ENCODE measurements around the gene DNAH6. TPM values are rescaled to one million over a fixed set of nuclear protein-coding genes. Genes with fewer than 3 reads are reported as not detected.

Gene DNAH6
- polyA plus RNA-seq, 2 of the 4 experiments (the other 2 are of a cell fraction) = 0.13 to 0.32 TPM

DNA sequence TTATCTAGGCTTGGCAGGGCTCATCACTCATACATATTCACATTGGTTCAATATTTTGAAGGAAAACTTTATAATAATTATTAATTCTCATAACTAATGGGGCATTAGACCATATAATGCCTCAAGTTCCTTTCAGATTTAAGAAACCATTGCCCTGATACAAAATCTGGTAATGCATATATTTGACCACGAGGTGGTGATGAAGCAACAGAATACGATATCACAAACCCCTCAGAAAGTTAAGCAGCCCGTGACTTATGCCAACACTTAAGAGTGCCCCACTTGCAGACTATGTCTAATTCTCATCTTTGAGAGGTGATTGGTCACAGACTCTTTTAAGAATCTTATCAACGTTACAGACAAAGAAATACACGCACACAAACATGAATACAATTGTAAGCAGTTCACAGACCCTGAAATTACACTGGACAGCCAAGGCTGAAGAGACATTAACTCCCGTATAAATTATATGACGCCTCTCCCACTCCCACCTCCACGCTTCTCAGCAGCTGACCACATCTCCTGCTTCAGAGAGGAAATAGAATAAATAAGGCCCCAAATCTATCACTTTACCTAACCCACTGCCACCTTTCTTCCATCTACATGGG lies 20.7 kb upstream of the DNAH6 start (continued):
- TF ChIP-seq, protein P1, sequence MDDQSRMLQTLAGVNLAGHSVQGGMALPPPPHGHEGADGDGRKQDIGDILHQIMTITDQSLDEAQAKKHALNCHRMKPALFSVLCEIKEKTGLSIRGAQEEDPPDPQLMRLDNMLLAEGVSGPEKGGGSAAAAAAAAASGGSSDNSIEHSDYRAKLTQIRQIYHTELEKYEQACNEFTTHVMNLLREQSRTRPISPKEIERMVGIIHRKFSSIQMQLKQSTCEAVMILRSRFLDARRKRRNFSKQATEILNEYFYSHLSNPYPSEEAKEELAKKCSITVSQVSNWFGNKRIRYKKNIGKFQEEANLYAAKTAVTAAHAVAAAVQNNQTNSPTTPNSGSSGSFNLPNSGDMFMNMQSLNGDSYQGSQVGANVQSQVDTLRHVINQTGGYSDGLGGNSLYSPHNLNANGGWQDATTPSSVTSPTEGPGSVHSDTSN (IDR thresholded peaks at IDR 0.05) = no peak
- TF ChIP-seq MAFK (IDR thresholded peaks at IDR 0.05; ENCODE audit: partially characterized antibody) (no peak), CBX2 (IDR thresholded peaks at IDR 0.05; ENCODE audit: borderline replicate concordance, low read depth) (no peak), ZC3H11A (IDR thresholded peaks at IDR 0.05) (no peak), NFE2L2 (conservative IDR thresholded peaks at IDR 0.05; ENCODE audit: low read length) (no peak), CEBPB (IDR thresholded peaks at IDR 0.05) (no peak), PHF8 (IDR thresholded peaks at IDR 0.05; ENCODE audit: borderline replicate concordance, low read depth) (no peak), TP53 (CRISPR knock-in tag; IDR thresholded peaks at IDR 0.05) (no peak), POLR2AphosphoS2 (conservative IDR thresholded peaks at IDR 0.05; ENCODE audit: low read length) (no peak)
- TF ChIP-seq, protein P2, sequence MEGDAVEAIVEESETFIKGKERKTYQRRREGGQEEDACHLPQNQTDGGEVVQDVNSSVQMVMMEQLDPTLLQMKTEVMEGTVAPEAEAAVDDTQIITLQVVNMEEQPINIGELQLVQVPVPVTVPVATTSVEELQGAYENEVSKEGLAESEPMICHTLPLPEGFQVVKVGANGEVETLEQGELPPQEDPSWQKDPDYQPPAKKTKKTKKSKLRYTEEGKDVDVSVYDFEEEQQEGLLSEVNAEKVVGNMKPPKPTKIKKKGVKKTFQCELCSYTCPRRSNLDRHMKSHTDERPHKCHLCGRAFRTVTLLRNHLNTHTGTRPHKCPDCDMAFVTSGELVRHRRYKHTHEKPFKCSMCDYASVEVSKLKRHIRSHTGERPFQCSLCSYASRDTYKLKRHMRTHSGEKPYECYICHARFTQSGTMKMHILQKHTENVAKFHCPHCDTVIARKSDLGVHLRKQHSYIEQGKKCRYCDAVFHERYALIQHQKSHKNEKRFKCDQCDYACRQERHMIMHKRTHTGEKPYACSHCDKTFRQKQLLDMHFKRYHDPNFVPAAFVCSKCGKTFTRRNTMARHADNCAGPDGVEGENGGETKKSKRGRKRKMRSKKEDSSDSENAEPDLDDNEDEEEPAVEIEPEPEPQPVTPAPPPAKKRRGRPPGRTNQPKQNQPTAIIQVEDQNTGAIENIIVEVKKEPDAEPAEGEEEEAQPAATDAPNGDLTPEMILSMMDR (IDR thresholded peaks at IDR 0.05) = peak; percentile 92

DNA sequence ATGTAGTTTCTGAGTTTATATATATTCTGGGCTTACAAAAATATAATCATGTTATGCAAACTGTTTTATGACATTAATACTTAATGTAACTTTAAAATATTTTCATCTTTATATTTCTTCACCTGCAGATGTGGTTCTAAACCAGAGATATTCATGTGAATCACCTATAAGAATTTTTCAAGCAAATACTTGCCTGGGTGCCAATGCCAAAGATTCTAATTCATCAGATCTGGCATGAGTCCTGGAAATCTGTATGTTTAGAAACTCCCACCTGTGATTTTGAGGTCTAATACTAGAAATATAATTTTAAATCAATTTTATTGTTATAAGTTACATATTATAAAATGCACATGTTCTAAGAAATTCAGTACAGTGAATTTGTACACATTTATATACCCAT lies 19.9 kb upstream of the DNAH6 start:
- Histone ChIP-seq H3K4me3 (no peak overlapping the region), H3K4me1 (peaks cover 15% of the 10 kb centered on the region), H3K4me2 (no peak overlapping the region), H3K9me3 (no peaks in the 10 kb centered on the region), H3K27ac (no peak overlapping the region)
- DNase-seq (ENCODE audit: low read depth in 1 of 2, low spot score in 1 of 2) (no peak), ATAC-seq (no peak), FAIRE-seq (no peak)
- ChIA-PET CTCF (interaction anchor here (0.7 to 1.4 kb wide), 4 partner anchors 11 to 135 kb away, joined by 3 to 7 read pairs (median 3); no protein-coding TSS in a partner anchor), POLR2A (no interaction called here)
- no peak for TF ChIP-seq CBX2 (IDR thresholded peaks at IDR 0.05; ENCODE audit: borderline replicate concordance, low read depth)
- TF ChIP-seq JUN (IDR thresholded peaks at IDR 0.05) = no peak
- TF ChIP-seq FOSB (CRISPR knock-in tag; IDR thresholded peaks at IDR 0.05) = no peak
- TF ChIP-seq HOXB5 (CRISPR knock-in tag; IDR thresholded peaks at IDR 0.05) = no peak
- TF ChIP-seq NFE2L2 (conservative IDR thresholded peaks at IDR 0.05; ENCODE audit: low read length) = no peak
- no peak for TF ChIP-seq HOXA7 (CRISPR knock-in tag; IDR thresholded peaks at IDR 0.05)
- TF ChIP-seq, protein P3, sequence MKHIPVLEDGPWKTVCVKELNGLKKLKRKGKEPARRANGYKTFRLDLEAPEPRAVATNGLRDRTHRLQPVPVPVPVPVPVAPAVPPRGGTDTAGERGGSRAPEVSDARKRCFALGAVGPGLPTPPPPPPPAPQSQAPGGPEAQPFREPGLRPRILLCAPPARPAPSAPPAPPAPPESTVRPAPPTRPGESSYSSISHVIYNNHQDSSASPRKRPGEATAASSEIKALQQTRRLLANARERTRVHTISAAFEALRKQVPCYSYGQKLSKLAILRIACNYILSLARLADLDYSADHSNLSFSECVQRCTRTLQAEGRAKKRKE (CRISPR knock-in tag; IDR thresholded peaks at IDR 0.05; ENCODE audit: low read depth) = no peak
- no peak for TF ChIP-seq TFCP2L1 (CRISPR knock-in tag; IDR thresholded peaks at IDR 0.05)

DNA sequence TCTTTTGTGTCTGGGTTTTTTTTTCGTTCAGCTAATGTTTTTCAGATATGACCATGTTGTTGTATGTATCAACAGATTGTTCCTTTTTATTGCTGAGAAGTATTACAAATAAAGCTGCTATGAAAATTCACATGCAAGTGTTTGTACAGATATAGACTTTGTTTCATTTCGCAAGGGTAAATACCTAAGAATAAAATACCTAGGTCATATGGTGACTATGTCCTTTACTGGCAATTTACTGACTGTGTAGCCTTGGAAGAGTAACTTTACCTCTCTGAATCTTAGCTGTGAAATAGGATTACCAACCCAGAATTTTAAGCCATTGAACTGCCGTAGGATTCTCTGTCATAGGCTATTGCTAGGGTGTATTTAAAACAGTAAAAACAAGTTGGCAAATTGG lies 19.0 kb upstream of the DNAH6 start:
- no peaks in the 10 kb centered on the region for H3K9me3 ChIP-seq
- ATAC-seq (no peak), FAIRE-seq (no peak), DNase-seq (ENCODE audit: low read depth in 1 of 2, low spot score in 1 of 2) (no peak)
- POLR2A ChIA-PET = interaction anchor here (0.7 kb wide), 1 partner anchor 428 kb away, joined by 3 read pairs; no protein-coding TSS in a partner anchor
- peaks cover 15% of the 10 kb centered on the region for H3K4me1 ChIP-seq
- CTCF ChIA-PET = interaction anchor here (0.6 to 1.8 kb wide), 19 partner anchors 9 to 804 kb away, joined by 3 to 8 read pairs (median 3); no protein-coding TSS in a partner anchor
- no peak overlapping the region for H3K4me2 ChIP-seq
- H3K27ac ChIP-seq = no peak overlapping the region
- no peak for TF ChIP-seq EP300 (IDR thresholded peaks at IDR 0.05)
- no peak for TF ChIP-seq RAD21 (conservative IDR thresholded peaks at IDR 0.05 in 1 of 2, IDR thresholded peaks at IDR 0.05 in 1 of 2)
- no peak for TF ChIP-seq PHF8 (IDR thresholded peaks at IDR 0.05; ENCODE audit: borderline replicate concordance, low read depth)
- TF ChIP-seq JUNB (IDR thresholded peaks at IDR 0.05) = no peak
- no peak for TF ChIP-seq MYC (IDR thresholded peaks at IDR 0.05; ENCODE audit: borderline replicate concordance, low read length)
- no peak for TF ChIP-seq RNF2 (IDR thresholded peaks at IDR 0.05; ENCODE audit: borderline replicate concordance, low read depth)
- no peak for TF ChIP-seq HEYL (CRISPR knock-in tag; IDR thresholded peaks at IDR 0.05)
- TF ChIP-seq SREBF2 (IDR thresholded peaks at IDR 0.05) = no peak
- no peak for TF ChIP-seq EHF (CRISPR knock-in tag; IDR thresholded peaks at IDR 0.05)
- TF ChIP-seq POLR2A (IDR thresholded peaks at IDR 0.05; ENCODE audit: low read length) = no peak
- no peak for TF ChIP-seq ZFP36 (IDR thresholded peaks at IDR 0.05; ENCODE audit: borderline replicate concordance, partially characterized antibody)
- TF ChIP-seq POLR2AphosphoS2 (conservative IDR thresholded peaks at IDR 0.05; ENCODE audit: low read length) = no peak
- no peak for TF ChIP-seq ZC3H11A (IDR thresholded peaks at IDR 0.05)
- TF ChIP-seq BHLHE40 (IDR thresholded peaks at IDR 0.05; ENCODE audit: low read depth, low read length) = no peak
- TF ChIP-seq, protein P3 (CRISPR knock-in tag; IDR thresholded peaks at IDR 0.05; ENCODE audit: low read depth) = no peak
- no peak for TF ChIP-seq HOXB5 (CRISPR knock-in tag; IDR thresholded peaks at IDR 0.05)
- WGBS (ENCODE audit: missing lambda C conversion rate) = 69% methylated on average over 3 of the region's 3 CpGs
- no peak overlapping the region for H3K4me3 ChIP-seq

Measured in A549 (cell line).